HG03039 (cell line): ENCODE measurements around the gene CSNK1A1L.

Source experiments
- ATAC-seq: cut with Tn5 transposase; IDR thresholded peaks from one replicate; pipeline ENCODE4 v1.9.1; 2021; ENCODE audit warnings: mild to moderate bottlenecking, moderate library complexity; ENCODE audit not compliant: unreplicated experiment

The CSNK1A1L gene

DNA sequence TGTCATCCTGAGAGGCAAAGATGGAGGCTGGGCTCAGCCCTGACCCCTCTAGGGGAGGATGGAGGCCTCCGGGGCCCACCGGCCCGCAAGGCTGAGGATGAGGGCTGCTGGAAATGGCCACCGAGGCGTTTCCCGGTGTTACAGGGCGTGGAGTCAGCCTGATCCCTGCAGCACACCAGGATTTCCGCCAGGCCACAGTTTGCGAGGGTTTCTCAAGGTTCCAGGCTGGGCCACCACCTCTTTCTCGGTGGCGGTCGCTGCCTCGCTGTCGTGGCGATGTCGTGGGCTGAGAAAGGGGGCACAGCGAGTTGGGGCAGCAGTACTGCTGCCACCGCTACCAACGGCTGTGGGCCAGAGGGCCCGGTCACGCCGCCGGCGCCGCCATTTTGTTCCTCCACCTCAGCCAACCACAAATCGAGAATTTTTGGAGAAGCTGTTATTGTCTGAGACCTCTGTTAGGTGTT is at the start of gene CSNK1A1L:
CSNK1A1L (minus strand) TSS at position 414 of the 464 bp plus-strand sequence; CDS start at position 6, 408 bp downstream.
- ATAC-seq = no peak

DNA sequence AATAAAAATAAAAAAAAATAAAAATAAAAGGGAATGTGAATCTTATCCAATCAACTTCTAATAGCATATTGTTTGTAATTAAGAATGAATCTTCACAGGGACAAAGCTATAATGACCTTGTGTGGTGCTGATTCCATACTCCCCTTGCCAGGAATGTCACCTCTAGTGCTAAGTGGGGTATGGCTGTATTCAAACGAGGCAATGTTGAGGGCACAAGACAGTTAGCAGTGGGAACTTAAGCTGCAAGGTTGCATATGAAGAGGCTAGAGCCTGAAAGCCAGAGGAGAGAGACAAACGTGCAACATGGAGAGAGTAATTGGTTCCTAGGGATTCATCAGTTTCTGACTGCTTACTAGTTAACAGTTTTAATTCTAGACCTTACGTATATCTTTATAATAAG is 43.9 kb upstream of the CSNK1A1L start:
- no peak for ATAC-seq

DNA sequence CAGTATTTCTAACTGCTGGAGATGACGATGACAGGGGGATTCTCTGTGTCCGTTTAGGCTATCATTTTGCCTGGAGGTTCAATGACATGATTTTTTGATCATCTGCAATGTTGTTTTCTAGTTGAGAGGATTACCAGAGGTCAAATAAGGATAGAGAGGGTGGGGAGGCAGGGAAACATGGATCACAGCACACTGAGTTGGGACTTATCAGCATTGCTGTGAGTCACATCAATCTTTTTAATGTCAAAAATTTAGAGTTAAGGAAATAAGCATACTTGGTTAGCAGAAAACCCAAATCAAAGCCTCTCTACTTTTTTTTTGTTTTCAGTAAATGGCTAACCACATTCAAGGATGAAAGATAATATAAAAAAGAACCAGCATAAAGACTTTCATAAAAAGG is 43.0 kb upstream of the CSNK1A1L start:
- ATAC-seq = no peak

DNA sequence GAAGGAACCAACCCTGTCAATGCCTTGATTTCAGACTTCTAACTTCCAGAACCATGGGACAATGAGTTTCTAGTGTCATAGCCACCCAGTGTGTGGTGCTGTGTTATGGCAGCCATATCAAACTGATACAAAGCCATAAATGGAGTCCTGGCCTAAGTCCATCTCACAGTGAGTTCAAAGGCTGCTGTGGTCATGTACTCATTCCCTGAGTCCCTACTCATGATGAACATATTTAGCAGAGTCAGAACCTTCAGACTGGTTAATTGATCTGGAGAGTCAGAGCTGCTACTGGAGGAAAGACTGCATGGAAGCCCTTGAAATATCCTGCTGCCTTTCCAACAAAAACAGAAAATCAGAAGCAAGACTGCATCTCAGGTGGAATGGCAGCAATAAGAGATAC is 39.2 kb upstream of the CSNK1A1L start:
- ATAC-seq = no peak

DNA sequence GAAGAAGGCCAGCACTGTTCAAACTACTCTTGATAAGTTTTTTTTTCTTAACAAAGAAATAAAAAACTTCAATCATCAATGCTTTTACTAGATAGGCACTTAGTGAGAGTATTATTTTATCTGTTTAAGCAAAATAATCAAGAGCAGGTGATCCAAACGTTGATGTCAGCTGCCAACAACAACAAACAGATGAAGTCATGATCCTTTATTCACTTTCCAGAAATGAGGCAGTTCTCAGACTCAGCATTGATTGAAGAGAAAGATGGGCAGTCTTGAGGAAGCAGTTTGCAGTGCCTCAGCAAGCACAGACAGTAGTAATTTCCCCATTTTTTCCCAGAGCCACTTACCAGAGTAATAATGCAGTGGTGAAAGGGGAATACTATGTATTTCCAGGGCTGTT is 38.4 kb upstream of the CSNK1A1L start:
- no peak for ATAC-seq

DNA sequence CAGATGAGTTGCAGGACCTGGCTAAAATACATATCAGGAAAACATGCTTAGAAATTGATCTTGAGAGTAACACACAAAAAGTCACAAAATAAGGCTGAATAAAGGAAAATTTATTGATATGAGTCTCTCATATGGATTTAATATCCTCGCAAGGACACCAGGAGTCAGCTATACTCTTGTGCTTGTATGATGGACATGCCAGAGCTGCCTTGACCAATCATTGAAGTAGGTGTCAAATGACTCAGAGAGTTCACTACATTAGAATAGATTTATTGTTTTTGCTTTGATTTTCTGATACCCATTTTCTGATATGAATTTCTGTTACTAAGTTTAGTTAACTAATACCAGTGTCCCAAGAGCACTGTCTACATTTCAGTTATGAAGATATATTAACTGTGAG is 37.4 kb upstream of the CSNK1A1L start:
- no peak for ATAC-seq

DNA sequence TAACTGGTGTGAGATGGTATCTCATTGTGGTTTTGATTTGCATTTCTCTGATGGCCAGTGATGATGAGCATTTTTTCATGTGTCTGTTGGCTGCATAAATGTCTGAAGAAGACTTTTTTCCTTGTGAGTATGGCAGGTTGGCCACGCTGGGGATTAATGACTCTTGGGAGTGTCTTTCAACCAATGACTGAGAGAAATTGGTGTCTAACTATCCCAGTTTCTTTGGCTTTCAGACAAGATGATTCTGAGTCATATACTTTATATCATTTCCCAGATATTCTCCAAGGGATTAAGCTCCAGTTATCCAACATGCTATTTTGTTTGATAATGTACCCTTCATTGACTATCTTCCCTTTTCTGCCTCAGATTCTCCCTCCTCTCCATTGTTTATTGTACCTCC is 35.5 kb upstream of the CSNK1A1L start:
- no peak for ATAC-seq

DNA sequence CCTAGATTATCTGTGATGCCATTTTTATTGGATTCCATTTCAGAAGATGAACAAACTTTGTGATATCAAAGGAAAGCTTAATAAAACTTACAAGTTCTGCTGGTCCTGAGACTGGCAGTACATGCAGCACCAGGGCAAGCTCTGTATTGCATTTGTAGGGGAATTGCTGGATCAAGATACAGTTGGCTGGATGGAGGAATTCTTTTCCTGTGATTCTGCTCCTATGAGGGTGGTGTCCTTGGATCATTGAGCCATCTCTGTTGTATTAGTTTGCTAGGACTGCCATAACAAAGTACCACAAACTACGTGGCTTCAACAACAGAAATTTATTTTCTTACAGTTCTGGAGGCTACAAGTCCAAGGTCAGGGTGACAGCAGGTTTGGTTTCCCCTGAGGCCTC is 33.9 kb upstream of the CSNK1A1L start:
- no peak for ATAC-seq

DNA sequence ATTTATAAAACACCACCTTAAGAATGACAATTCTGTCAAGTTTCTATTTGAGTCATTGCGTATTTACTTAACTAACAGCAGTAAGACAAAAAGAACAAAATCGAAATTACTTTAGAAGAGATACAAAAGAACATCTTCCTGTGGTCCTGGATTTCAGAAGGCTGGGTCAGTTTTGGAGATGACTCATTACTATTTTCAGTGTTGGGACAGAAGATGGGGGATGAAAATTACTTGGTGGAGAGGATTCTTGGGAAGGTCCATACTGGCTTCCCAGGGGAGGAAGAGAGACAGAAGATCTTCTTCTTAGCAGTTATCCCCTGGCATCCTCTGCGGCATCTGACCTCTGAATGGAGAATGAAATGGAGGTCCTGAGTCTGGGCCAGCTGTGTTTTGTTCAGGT is 33.5 kb upstream of the CSNK1A1L start:
- no peak for ATAC-seq

DNA sequence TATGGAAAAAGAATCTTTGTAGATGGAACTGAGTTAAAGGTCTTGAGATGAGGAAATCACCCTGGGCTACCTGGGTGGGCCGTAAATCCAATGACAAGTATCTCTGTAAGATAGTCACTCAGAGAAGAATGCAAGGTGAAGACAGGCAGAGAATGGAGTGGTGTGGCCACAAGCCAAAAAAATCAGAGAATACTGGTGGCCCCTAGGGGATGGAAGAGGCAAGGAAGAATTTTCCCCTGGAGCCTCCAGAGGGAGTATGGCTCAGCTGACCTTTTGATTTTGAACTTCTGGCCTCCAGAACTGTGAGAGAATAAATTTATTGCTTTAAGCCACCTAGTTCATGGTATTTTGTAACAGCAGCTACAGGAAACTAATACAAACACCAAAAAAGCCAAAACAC is 32.7 kb upstream of the CSNK1A1L start:
- no peak for ATAC-seq

DNA sequence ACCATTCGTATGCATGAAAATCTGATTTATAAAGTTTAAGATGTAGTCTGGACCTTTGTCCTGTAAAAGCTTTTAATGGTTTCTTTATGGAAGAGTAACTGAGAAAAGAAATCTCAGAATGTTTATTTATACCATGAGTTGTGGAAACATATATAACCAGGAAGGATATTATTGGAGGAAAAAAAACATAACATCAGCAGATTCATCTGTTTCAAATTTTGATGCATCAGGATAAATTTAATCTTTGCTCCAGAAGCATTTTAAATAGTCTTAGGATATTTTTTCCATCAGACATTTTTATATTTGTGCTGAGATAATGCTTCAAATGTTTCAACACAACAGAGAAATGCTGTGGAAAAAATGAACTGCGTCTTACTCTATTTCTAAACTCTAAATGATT is 31.2 kb upstream of the CSNK1A1L start:
- no peak for ATAC-seq

DNA sequence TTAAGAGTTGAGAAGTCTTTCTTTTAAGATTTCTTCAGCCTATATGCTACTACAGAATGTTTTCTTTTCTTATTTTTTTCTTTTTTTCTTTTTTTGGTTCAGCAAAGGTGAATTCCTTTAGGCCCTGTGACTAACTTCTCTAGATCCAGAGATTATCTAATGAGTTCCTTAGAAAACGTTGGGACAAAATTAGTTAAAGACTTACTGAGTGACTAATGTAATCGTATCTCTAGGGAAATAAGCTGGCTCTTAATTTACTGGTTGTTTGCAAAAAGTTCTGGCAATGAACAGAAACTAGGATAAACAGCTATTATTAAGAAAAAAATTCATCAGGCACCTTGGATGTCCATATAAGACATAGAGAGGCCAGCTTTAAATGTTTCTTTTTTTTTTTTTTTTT is 30.7 kb upstream of the CSNK1A1L start:
- no peak for ATAC-seq

DNA sequence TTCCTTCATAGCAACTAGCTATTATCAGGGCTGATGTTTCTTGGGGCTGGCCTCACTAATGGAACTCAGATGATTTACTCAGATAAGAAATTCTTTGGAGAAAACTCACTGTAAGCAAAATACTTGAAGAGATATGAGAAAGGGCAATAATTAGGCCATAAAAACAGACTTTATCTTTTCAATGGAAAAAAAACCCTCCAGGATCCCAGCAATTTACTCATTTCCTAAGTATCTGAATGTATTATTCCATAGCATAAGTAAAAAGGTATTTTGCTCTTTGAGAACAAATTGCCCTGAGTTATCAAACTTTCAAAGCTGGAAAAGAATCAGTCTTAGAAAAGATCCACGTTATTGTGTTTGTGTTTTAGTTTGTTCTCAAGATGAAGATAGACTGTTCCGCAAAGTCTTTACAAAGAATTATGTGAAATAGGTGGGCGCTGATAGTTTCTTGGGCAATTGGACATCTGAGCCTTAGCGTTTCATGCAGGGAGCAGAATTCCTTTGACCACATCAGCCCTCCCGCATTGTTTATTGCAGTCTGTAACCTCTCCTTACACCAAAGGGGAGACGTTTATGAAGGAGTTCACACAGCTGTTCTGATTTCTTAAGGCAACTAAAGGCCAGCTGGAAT is 29.1 kb upstream of the CSNK1A1L start:
- no peak for ATAC-seq

DNA sequence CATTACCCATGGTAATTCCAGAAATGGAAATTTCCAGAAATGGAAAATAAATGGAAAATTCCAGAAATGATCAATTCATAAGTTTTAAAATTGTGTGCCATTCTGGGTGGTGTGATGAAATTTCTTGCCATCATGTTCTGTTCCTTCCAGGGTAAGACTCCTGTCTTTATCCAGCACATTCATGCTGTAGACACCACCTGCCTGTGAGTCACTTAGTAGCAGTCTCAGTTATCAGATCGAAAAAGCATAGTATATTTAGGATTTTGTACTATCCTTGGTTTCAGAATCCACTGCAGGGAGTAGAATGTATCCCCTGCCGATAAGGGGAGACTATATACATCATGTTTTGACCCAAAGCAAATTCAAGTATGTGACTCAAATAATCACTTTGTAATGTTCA is 26.7 kb upstream of the CSNK1A1L start:
- no peak for ATAC-seq

DNA sequence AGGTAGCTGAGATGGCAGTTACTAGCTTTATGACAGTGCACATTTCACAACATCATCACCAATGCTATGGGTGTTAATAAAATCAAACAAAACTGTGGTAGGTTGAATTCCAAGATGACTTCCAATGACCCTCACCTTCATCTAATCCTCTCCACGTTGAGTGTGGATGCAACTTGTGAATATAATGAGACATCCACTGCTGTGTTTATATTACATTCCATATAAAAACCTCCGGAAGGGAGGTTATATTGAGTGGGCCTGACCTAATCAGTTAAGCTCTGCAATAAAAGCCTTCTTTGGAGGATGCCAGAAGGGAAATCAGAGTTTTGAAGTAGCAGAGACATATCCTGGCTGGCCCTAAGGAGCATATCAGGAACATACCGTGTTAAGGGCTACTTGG is 25.6 kb upstream of the CSNK1A1L start:
- no peak for ATAC-seq

DNA sequence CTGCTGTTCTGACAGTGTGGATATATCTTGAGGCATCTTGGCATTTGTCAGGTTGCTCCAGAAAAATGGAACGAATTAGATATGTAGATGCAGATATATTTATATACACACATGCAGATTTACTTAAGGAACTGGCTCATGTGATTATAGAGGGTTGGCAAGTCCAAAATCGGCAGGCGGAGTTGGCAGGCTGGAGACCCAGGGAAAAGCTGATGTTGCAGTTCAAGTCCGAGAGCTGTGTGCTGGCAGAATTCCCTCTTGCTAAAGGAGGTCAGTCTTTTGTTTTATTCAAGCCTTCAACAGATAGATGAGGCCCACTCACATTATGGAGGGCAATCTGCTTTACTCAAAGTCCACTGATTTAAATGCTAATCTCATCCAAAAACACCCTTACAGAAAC is 24.4 kb upstream of the CSNK1A1L start:
- ATAC-seq = no peak

DNA sequence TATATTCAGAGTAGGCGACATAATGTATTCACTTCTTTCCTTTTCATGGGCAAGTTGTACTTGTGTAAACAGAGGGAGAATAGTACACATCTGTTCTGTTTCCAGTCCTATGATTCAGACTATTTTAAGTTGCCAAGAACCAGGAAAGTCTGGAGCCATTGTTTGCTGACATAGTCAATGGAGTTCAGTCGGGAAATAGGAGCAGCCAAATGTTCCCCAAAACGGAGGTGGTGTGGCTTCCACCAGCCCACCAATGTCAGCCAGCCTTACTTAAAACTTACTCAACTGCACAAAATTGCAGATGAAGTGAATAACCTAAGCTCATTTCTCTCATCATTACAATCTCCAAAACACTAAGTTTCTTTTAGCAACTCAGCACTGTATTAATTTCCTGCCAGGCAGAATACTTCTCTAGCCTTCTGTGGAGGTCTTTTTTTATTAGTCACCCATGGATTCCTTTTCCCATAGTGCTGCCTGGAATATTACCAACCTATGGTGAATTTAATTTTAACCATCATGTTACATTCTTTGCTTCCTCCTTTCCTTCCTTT is 22.3 kb upstream of the CSNK1A1L start:
- ATAC-seq = no peak

DNA sequence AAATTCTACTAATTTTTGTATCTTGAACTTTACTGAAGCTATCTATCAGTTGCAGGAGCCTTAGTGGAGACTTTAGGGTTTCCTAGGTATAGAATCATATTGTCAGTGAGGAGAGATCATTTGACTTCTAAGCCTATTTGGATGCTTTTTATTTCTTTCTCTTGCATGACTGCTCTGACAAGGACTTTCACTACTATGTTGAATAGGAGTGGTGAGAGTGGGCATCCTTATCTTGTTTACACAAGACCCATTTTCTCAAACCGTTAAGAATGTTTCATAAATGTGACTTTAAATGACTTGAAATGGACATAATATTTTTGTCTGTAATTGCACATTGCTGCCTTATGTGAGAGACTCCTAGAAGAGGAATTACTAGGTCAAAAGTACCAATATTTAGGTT is 17.9 kb upstream of the CSNK1A1L start:
- no peak for ATAC-seq

DNA sequence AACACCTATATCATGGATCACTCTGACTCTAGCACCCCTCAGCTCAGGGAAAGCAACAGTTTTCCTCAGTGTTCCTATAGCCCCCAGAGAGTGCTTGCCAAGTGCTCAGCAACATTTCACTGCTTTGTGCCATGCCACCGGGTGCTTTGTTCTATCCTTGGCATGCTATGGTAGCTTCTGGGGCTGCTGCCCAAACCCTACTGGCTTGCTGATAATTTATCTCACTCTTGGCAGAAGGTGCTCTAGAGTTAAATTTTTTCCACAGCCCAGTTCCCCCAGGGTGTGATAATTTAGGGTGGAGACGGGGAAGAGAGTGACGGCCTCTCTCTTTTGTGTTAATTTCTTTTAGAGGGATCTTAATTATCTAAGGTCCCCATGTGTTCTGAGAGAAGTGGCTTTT is 12.6 kb upstream of the CSNK1A1L start:
- ATAC-seq = no peak

DNA sequence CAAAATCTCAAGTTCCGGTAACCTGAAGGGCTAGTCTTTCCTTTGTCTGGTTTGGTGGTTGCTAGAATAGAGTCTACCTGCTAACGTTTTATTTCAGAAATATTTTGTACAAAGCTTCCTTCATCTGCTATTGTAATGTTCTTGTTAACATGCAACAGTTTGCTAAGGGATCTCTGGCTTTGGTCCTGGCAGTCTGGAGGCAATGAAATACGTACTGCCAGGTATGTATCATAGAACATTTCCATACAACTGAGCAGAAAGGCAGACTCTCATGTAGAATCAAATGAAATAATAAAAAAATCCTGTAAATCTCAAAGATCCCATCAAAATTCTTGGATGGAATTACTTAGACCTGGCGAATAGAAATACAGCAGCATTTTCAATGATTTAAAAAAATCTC is 8.8 kb upstream of the CSNK1A1L start:
- ATAC-seq = no peak

DNA sequence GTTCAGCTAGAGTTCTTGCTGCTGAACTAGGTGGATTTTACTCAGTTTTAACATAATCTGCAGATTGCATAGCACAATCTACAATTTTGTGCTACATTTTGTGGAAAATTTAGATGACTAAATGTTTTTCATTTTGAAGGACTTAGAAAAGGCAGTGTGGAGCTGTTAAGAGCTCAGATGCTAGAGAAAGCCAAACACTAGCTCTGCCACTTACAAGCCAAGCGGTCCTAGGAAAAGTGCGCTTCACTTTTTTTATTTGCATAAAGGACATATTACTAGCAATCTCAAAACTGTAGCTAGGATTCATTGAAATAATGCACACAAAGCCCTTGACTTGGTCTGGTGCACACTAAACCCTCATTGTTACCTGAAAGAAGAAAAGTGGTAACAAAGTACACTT is 8.1 kb upstream of the CSNK1A1L start:
- no peak for ATAC-seq

DNA sequence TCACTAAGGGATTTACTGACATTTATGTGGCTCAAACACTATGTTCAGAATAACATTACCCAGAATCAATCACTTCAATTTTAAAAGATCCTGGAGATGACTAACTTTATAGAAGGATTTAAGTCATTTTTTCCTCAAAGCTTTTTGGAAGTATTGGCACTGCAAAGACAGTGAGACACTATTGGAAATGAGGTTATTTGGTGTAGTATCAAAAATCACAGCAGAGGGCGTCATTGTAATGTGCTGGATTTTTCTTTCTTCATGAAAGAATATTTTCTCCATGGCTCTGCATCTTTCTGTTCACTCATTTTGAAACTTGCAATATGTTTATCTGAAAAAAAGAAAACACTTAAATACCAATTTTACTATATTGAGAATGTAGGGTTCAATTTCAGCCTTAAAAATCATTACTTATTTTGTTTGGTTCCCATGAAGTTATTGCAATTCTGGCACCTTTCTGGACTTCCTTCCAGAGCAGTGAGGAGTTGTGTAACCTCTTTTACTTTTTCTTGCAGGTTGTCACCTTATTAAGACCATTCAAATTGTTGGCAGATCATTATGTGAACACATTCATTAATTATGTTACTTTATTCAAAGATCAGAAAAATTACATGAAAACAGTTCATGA is 3.7 kb upstream of the CSNK1A1L start:
- no peak for ATAC-seq

DNA sequence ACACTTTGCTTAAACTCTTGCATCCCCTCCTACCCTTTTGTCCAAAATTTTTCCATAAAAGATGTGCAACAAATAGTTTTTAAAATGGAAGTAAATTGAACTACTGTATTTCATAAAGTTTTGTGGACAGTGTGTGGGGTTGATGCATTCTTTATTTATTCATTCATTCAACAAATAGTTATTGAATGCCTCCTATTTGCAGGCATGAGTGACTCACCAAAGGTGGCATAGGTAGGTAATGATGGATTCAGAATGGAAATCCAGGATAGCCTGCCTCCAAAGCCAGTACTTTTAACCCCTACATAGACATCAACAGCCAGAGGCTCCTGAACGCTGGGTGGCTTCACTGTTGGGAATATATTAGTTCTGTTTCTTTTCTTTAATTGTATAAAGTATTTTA is 2.4 kb upstream of the CSNK1A1L start:
- ATAC-seq = no peak
